GM21825 (cell line): ENCODE measurements around the gene VPS26C.
"Not testable (repeated sequence)": the region's sequence is repeated elsewhere in the genome, so short reads cannot be mapped to it uniquely, and the experiment has no call there.

Experiments
- ATAC-seq: cut with Tn5 transposase; IDR thresholded peaks from one replicate; pipeline ENCODE4 v1.9.1; 2021; ENCODE audit warnings: mild to moderate bottlenecking, moderate library complexity; ENCODE audit not compliant: unreplicated experiment

Gene VPS26C

DNA sequence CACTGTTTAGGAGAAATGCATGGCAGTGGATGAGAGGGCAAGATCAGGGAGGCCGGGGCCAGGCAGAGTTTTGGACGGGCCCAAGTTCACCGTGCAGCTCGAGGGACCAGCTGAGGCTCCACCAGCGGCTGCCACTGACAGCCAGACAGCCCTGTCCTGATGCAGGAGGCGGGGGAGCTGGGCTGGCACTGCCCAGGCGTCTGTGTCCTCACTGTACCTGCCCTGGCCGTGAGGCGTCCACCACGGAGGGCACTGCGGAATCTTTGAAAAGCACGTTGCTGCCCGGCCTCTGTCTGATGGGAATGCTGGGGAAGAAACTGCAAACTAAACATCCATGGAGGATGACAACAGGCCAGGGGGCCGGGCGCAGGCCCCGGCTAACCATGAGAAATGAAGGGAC lies 35.5 kb downstream of the VPS26C start:
- ATAC-seq: no peak

DNA sequence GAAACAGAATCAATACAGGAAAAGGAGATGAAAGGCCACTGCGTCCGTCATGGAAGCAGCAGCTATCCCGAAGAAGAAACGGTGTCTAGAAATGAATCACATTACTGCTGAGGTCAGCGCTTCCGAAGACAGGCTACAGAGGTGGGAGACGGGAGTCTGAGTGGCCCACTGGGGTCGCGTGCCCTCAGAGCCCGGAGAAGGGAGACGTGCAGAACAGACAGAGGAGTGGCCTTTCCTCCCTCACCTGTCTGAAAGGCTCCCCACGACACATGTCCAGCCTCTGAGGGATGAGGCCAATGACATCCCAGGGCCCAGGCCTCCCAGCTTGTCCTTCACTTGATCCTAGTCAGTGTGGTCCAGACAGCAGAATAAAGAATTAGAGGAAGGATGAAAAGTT lies 35.9 kb downstream of the VPS26C start:
- no peak for ATAC-seq

DNA sequence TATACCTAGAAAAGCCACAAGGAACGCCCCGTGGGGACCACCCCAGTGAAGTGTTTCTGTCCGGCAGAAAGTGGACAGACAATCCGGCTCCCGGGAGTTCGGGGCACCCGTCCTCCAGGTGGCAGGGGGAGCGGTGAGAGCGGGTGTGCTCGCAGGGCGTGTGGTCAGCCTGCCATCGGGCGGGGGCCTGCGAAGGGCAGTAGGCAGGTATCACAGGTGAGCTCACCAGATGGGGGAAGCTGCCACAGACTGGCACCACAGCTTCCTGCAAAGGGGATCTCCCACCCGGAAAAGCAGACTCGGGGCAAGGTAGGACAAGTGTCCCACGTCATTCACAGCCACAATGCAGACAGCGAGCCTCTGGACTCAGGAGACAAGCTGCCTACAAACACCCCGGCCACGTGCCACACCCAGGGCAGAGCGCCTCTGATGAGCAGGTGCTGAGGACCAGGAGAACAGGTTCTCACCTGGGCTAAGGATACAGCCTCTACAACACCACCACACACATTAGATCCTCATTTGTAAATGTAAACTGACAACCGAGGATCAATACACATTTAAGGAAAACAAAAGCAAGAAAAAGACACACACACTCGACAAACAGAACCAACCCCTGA lies 36.4 kb downstream of the VPS26C start:
- ATAC-seq: no peak

DNA sequence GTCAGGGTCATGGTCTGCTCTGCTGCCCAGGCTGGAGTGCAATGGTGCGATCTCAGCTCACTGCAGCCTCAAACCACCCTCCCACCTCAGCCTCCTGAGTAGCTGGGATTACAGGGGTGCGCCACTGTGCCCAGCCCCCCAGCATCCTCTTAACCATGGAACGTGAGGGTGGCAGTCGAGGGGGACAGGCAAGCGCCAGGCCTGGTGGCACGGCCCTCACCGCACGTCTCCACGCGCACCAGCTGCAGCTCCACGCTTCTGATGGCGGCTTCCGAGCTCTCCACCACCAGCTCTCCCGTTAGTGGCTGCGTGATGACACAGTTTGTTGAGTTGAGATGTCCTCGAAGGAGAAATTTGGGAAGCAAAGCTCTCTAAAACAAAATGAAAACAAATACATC lies 39.1 kb downstream of the VPS26C start:
- ATAC-seq: no peak

DNA sequence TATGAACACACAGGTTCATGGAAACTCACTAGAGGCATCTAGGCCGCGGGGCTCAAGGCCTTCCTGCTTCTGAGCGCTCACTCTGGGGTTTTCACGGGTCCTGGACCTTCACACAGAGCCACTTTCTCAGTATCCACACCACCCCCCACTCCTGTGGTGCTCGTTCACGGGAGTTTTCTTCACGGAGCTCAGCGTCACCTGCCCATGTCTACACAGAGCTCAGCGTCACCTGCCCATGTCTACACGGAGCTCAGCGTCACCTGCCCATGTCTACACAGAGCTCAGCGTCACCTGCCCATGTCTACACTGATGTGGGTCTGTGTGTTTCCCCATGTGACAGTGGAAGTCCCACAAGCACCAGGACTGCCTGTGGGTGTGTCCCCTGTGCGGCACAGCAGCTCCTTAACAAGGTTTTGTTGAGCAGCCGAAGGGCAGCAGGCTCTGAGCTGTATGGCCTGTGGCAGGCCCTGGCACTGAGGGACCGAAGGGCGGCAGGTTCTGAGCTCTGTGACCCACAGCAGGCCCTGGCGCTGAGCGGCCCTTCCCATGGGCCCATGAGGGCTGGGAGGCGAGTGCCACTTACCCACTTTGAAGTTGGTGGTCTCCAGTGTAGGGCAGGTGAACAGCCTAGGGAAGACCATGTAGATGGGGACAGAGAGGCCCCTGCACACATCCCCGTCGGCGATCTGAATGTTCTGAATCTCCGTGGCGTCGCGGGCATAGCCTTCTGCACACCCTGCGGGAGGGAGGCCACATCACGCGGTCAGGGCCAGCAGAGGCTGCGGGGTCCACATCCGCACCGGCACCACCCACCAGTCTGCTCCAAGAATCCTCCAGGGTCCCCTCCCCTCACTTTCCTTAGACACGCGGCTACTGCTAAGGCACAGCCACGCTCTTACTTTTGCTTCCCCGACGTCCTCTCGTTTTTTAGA lies 39.8 kb downstream of the VPS26C start:
- ATAC-seq: no peak

DNA sequence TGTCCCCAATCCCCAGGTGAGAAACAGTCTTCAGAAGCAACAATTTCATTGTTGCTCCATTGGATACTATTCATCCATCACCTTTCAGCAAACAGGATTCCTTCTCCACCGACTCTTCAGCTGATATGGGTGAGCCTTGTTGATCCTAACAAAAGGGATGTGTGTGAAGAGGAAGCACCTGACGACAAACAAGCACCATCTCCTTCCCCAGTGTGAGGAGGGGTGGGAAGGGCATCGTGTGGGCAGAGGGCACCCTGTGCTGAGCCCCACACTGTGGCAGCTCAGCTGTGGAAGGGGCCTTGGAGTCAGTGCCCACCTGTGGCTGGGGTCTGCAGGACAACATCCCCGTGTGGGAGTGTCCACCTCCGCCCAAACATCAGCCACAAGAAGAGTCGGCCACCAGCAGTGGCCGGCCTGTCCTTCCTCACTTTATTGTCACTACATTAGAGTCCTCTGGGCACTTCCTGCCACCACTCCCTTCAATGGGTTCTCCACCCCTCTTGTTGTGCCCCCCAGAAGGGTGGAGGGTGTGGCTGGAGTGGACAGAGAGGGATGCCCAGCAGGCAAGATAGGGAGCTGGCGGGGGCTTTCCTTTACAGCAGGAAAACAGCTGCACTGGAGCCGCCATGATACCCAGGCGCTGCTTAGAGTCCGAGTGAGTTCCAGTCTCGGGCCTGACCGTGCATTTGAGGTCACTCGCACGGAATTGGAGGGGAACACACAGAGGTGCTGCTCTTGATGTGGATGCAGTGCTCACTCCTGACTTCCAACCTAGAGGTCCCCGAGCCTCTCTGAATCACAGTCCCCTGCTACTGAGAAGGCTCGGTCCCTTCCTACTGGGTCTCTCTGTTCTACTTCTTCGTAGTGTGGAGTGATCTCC lies 40.9 kb downstream of the VPS26C start:
- ATAC-seq: no peak

DNA sequence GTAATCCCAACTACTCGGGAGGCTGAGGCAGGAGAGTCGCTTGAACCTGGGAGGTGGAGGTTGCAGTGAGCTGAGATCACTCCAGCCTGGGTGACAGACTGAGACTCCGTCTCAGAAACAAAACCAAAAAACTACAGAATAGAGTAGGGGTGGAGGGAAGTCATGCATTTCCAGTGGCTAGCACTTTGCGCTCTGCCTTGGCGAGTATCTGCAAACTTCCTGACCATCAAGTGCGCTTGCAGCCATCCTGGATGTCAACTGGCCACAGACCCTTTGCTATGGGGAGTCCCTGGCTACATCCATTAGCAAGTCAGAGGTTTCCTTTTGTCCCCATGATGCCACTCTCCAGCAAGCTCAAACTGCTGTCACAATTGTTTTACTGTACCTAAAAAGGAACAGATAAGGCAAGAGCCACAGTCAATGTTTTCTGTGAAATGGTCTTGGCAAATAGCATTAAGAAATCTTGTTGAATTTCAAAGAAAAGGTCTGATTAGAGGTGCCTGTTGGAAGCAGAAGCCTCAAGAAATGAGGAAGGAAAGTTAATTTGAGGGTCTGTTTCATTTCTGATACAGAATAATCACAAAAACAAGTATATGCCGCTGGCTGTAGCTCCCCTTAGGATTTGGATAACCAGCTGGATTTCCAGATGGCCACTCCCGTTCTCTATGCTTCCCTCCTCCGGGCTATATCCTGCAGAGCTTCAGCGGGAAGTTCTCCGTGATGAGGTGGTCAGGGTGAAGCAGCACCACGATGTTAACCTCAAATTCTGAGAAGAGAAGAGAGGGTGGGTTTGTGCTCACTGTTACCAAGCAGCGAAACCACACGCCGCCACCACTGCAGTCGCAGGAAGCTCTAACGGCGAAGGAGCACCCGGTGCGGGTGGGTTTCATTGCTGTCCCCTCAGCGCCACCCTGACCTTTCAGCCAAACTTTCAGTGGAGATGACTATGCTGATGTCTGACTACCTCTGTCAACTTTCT lies 42.0 kb downstream of the VPS26C start:
- no peak for ATAC-seq

DNA sequence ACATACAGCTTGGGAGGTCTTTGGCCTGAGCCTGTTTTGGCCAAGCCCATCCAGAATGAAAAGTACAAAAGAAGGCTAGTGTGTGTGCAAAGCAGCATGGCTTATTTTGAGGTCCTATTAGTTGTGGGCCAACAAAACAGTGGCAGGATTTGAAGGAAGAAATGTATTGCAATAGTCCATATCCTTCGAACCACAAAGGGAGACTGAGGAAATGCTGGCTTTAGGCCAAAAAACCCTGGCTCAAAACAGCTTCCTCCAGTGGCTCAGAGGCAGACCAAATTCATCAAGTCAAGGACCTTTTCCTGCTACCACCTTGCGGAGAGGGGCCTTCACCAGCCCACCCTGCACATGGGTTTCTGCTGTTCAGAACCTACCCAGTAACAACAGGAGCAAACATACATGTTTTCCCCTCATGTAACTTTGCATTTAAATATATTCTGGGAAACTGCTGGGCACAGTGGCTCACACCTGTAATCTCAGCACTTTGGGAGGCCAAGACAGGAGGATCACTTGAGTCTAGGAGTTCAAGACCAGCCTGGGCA lies 43.3 kb downstream of the VPS26C start:
- no peak for ATAC-seq

DNA sequence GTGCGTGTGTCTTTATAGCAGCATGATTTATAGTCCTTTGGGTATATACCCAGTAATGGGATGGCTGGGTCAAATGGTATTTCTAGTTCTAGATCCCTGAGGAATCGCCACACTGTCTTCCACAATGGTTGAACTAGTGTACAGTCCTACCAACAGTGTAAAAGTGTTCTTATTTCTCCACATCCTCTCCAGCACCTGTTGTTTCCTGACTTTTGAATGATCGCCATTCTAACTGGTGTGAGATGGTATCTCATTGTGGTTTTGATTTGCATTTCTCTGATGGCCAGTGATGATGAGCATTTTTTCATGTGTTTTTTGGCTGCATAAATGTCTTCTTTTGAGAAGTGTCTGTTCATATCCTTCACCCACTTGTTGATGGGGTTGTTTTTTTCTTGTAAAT lies 44.9 kb downstream of the VPS26C start:
- not testable (repeated sequence) for ATAC-seq

DNA sequence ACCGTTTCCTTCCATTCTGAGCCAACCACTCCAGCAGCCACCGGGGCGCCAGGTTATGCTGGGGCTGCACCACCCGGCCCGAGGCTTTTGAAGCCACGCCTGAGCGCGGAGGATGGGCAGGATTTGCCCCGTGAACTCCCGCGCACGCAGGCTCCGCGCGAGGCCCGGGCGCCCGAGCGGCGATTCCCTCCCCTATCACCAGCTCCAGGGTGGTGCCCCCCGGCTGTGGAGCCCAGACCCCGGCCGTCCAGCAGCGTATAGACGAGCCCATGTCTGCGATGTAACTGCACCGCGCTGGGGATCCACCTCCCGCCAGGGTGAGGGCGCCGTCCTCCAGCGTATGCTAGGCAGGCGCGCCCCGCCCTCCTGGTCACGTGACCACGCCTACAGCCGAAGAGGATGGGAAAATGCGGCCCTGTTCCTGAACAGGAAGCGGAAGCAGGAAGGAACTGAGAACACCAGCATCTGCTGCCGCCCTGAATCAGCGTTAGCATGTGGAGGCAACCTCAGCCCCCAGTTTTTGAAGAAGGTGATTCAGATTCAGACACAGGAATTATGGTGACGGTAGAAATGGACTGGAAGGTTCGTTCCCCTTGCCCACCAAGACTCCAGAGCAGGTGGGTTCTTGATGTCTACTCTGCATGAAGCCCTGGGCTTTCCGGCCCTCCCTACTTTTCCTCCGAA lies 46.0 kb downstream of the VPS26C start:
- ATAC-seq: peak; percentile 82

DNA sequence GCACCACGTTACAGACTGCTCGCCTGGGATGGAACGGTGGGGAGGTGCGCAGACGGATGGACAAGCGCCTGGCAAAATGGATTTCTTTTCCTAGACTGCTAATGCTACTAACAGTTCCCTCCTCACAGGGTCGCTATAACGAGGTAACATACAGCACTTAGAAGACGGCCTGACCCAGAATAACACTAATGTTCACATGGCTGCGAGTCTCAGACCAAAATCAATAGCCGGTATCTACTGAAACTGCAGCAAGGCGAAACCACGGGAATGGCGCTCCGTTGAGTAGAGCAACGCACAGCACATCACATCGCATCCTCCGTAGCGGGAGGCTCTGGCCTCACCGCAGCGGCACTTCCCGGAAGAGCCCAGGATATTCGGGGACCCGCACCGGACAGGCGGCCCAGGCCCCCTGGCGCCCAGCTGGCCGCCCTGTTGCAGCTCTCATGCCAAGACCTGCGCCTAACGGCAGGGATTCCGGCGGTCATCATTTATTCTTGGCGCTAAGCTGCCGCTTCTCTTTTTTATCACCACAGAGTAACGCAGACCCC lies 46.6 kb downstream of the VPS26C start:
- peak; percentile 38 for ATAC-seq

DNA sequence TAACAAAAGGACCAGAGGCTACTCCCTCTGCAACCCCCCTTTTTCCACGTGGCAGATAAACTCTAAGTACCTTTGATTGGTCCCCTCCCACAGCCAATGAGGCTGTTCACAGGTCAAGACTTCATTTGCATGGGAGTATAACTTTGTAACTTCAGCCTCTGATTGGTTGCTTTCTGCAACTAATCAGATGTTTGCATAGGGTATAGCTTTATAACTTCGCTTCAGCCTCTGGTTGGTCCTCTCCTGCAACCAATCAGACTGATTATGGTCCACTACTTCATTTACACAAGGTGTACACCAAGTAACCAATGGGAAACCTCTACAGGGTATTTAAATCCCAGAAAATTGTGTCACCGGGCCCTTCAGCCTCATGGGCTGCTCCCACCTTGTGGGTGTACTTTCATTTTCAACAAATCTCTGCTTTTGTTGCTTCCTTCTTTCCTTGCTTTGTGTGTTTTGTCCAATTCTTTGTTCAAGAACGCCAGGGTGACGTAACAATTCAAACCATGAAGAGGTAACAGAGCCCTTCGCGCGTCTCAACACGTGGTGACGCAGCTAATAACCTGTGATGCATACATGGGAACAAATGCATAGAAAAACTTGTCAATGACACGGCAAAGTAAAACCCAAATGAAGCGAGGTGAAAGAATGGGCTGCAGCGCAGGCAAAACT lies 47.2 kb downstream of the VPS26C start:
- no peak for ATAC-seq

DNA sequence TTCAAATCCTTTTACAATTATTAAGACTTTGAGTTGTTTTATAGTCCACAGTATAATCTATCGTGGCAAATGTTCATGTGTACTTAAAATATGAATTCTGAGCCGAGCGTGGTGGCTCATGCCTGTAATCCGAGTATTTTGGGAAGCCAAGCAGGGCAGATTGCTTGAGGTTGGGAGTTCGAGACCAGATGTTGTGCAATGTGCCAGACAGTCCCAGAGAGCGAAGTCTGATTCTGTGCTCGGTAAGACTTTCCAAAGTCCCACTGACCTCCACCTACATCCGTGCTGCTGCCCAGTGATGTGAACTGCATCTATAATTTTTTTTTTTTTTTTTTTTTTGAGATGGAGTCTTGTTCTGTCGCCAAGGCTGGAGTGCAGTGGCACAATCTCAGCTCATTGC lies 52.2 kb downstream of the VPS26C start:
- no peak for ATAC-seq

DNA sequence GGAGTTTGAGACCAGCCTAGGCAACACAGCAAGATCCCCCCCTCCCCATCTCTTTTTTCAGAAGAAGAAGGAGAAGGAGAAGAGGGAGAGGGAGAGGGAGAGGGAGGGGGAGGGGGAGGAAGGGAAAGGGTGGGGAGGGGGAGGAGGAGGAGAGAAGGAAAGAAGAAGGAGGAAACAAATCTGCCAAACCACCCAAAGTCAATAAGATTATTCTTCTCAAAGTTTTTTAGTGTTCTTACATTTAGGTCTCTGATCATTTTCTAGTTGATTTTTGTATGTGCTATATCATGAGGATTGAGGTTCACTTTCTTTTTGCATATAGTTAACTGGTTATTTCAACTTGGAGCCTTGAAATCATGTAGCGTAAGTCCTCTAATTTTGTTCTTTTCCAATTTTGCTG lies 56.3 kb downstream of the VPS26C start:
- ATAC-seq: no peak

DNA sequence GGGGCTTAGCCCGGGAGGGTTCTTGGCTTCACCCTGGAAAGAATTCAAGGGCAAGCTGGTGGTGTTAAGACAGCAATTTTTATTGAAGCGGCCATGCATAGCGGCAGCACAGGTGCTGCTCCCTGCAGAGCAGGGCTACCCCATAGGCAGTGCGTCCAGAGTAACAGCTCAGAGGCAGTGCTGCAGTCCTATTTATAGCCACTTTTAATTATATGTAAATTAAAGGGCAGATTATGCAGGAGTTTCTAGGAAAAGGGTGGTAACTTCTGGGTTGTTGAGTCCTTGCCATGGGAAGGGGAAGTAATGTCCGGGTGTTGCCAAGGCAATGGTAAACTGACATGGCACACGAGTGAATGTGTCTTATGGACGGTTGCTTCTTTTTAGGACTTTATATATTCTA lies 57.0 kb downstream of the VPS26C start:
- ATAC-seq: no peak

DNA sequence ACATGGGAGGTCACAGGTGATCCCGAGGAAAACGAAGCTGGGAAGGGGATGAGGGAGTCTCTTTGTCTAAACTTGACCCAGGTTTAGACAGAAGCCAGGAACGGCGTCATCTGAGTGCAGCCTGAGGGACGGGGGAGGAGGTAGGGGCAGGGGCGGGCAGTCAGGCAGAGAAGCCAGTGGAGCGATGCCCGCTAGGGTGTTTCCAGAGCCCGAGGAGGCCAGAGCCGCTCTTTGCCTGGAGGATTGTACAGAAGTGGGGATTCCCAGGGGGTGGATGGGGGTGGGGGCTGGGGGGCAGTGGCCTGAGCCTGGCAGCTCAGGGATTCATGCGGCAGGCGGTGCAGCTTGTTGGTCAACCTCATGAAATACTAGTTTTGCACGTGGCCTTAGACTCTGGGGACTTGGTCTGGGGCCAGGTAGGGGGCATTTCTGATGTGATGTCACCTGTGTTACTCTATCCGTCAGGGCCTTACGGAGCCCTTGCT lies 58.4 kb downstream of the VPS26C start:
- peak; percentile 40 for ATAC-seq

DNA sequence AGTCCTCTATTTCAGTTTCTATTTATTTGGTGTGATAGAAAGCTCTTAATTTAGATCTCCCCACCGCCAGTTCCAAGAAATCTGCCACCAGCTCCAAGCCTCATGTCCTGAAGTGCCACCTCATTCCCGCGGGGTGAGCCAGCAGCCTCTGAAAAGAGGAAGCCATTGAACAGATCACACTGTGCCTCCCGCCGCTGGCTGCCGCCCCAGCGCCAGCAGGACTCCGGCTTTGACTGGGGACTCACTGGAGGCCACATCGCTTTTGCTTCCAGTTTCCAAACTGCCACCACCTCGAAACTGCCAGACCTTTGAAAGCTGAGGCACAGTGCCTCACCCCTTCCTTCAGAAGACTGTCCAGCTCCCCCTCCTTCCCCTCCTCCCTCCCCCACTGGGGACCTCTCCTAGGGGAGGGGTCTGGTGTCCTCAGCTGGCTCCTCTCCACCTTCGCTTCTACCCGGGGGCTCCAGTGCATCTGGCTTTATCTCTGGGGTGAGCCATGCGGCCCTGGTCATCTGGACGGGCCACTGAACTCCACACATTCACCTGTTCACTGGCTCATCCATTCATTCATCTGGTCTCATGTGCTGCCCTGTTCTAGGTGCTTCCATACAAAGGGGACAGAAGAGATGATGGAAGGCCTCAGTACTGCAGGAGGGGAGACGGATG lies 58.9 kb downstream of the VPS26C start:
- ATAC-seq: peak; percentile 49
